GM12878 (cell line): ENCODE data around the gene COX17. TPM values are rescaled to one million over a fixed set of nuclear protein-coding genes. Genes with fewer than 3 reads are reported as not detected.

ENCODE experiments used
- ATAC-seq: fragments of 200-7000 bp; cut with Tn5 transposase; 3 replicates; pipeline ENCODE4 v1.9.1; 2020; ENCODE audit warnings: mild to moderate bottlenecking, moderate library complexity
- BruUV-seq: library from RNA; stranded (reverse); fragments of 400-500 nt; replicated peaks from 2 replicates; lab custom pipeline; 2021; lab: Mats Ljungman, UMichigan
- CTCF ChIA-PET: fragments of 300-600 bp; sonication (Branson Sonifier 250); formaldehyde crosslinking; extraction: SDS; loops from one replicate; lab custom pipeline; 2021; ENCODE audit warnings: inconsistent platforms; lab: Yijun Ruan, JAX
- POLR2A ChIA-PET: fragments of 350-600 bp; formaldehyde crosslinking; extraction: SDS; loops from one replicate; lab custom pipeline; 2021; ENCODE audit warnings: inconsistent platforms; lab: Charles Lee
- RAD21 ChIA-PET: fragments of 300-600 bp; sonication (Branson Sonifier 250); formaldehyde crosslinking; loops from one replicate; lab custom pipeline; 2023; ENCODE audit warnings: antibody characterized with exemption; ENCODE audit not compliant: unreplicated experiment; lab: Charles Lee
- SMC1A ChIA-PET: fragments of 300-600 bp; sonication (Branson Sonifier 250); formaldehyde crosslinking; loops from one replicate; lab custom pipeline; 2023; ENCODE audit not compliant: unreplicated experiment, uncharacterized antibody; lab: Charles Lee
- DNase-seq: peaks from one replicate; pipeline ENCODE4 v3.0.0-alpha.2; 2011; ENCODE audit warnings: low read depth, low spot score
- FAIRE-seq: peaks from 3 replicates; lab custom pipeline; 2011; peaks lifted over from hg19 to GRCh38; lab: Jason Lieb, UNC
- H2AFZ ChIP-seq: 2 replicates; pipeline ENCODE4 v1.6.0; 2011; ENCODE audit warnings: low read depth, low read length, control low read depth; ENCODE audit not compliant: control insufficient read depth
- H3K27ac ChIP-seq: 2 replicates; pipeline ENCODE4 v1.5.1; 2011; ENCODE audit warnings: control low read depth; ENCODE audit not compliant: control insufficient read depth, insufficient read depth
- H3K27me3 ChIP-seq, 2 experiments: replicated peaks in 1 of 2; 2 replicates each; pipeline versions ENCODE4 v1.6.0 to v1.6.1; 2011; ENCODE audit warnings: low read length in 1 of 2; ENCODE audit not compliant: control insufficient read depth in 2 of 2, insufficient read depth in 2 of 2
- H3K36me3 ChIP-seq, 2 experiments: 2 replicates each; pipeline ENCODE4 v1.5.1; 2011; ENCODE audit warnings: low read length in 1 of 2; ENCODE audit not compliant: control insufficient read depth in 2 of 2, insufficient read depth in 2 of 2
- H3K4me1 ChIP-seq: 2 replicates; pipeline ENCODE4 v1.6.1; 2011; ENCODE audit warnings: mild to moderate bottlenecking, low read length, moderate library complexity, mixed read lengths; ENCODE audit not compliant: control insufficient read depth, insufficient read depth
- H3K4me2 ChIP-seq: 2 replicates; pipeline ENCODE4 v1.6.0; 2011; ENCODE audit warnings: control low read depth; ENCODE audit not compliant: control insufficient read depth, insufficient read depth
- H3K4me3 ChIP-seq: fragments of 200-600 bp; sonication (generic); 2 replicates; pipeline ENCODE4 v1.5.1; 2016
- H3K79me2 ChIP-seq: 2 replicates; pipeline ENCODE4 v1.6.0; 2011; ENCODE audit warnings: low read length; ENCODE audit not compliant: control insufficient read depth, insufficient read depth
- H3K9ac ChIP-seq: 2 replicates; pipeline ENCODE4 v1.8.0; 2011; ENCODE audit warnings: low read length, control low read depth, mixed read lengths; ENCODE audit not compliant: control insufficient read depth, insufficient read depth
- H3K9me3 ChIP-seq: replicated peaks from 3 replicates; pipeline ENCODE4 v1.5.1; 2011; ENCODE audit warnings: mild to moderate bottlenecking, low read length; ENCODE audit not compliant: control insufficient read depth, insufficient read depth
- H4K20me1 ChIP-seq: 2 replicates; pipeline ENCODE4 v1.6.0; 2011; ENCODE audit not compliant: control insufficient read depth, insufficient read depth
- ATF7 ChIP-seq: fragments of 450-650 bp; IDR thresholded peaks from 2 replicates; pipeline ENCODE4 v1.6.1; 2016; ENCODE audit warnings: low read depth, mild to moderate bottlenecking
- BCL11A ChIP-seq: IDR thresholded peaks from 2 replicates; pipeline ENCODE4 v1.6.1; 2011; ENCODE audit warnings: low read depth, low read length
- EGR1 ChIP-seq, 2 experiments: IDR thresholded peaks; 1 replicate in 1 of 2; 2 replicates in 1 of 2; pipeline ENCODE4 v1.6.1; 2011 to 2012; ENCODE audit warnings: low read depth in 2 of 2, low read length in 2 of 2, borderline replicate concordance in 1 of 2, mild to moderate bottlenecking in 1 of 2, moderate library complexity in 1 of 2
- ETV6 ChIP-seq, 2 experiments: fragments of 450-650 bp in 1 of 2; IDR thresholded peaks in 1 of 2; conservative IDR thresholded peaks in 1 of 2; 2 replicates each; pipeline ENCODE4 v1.6.1; 2014; ENCODE audit warnings: antibody characterized with exemption in 1 of 2, borderline replicate concordance in 1 of 2, low read depth in 1 of 2, mild to moderate bottlenecking in 1 of 2, moderate library complexity in 1 of 2
- IRF4 ChIP-seq: IDR thresholded peaks from 2 replicates; pipeline ENCODE4 v1.6.1; 2011; ENCODE audit warnings: low read depth, low read length
- JUNB ChIP-seq: IDR thresholded peaks from 2 replicates; pipeline ENCODE4 v1.6.1; 2016; ENCODE audit warnings: antibody characterized with exemption, mild to moderate bottlenecking
- SP1 ChIP-seq: IDR thresholded peaks from one replicate; pipeline ENCODE4 v1.6.1; 2011; ENCODE audit warnings: low read depth, low read length
- SRF ChIP-seq, 2 experiments: IDR thresholded peaks; 2 replicates each; pipeline ENCODE4 v1.6.1; 2011; ENCODE audit warnings: low read depth in 2 of 2, low read length in 2 of 2, mild to moderate bottlenecking in 1 of 2, moderate library complexity in 1 of 2
- STAT1 ChIP-seq: fragments of 450-650 bp; conservative IDR thresholded peaks from 2 replicates; pipeline ENCODE4 v1.6.1; 2014; ENCODE audit warnings: antibody characterized with exemption, mild to moderate bottlenecking
- STAT3 ChIP-seq: IDR thresholded peaks from 2 replicates; pipeline ENCODE4 v1.6.1; 2011; ENCODE audit warnings: low read depth, low read length, improper control_type of control experiment
- ZNF217 ChIP-seq: fragments of 450-650 bp; IDR thresholded peaks from 2 replicates; pipeline ENCODE4 v1.6.1; 2017; ENCODE audit warnings: antibody characterized with exemption, mild to moderate bottlenecking
- ZNF274 ChIP-seq: IDR thresholded peaks from one replicate; pipeline ENCODE4 v1.8.0; 2011; ENCODE audit not compliant: insufficient read length, insufficient read depth
- ZNF384 ChIP-seq: IDR thresholded peaks from 2 replicates; pipeline ENCODE4 v1.6.1; 2012; ENCODE audit warnings: low read depth, mild to moderate bottlenecking, low read length, improper control_type of control experiment, borderline replicate concordance
- ZNF687 ChIP-seq: fragments of 450-650 bp; IDR thresholded peaks from 2 replicates; pipeline ENCODE4 v1.6.1; 2017; ENCODE audit warnings: mild to moderate bottlenecking, moderate library complexity
- WGBS: methylation state at CpG from one replicate; pipeline ENCODE4 v1.1.6; 2016; ENCODE audit warnings: low lambda C conversion rate; ENCODE audit not compliant: insufficient replicate concordance, insufficient coverage; ENCODE audit errors: missing lambda C conversion rate; 5-methylcytosine and 5-hydroxymethylcytosine counted together
- in situ Hi-C: fragments of 300-500 bp; cut with MboI; formaldehyde crosslinking; loops from 9 replicates; pipeline ENCODE4 v1.14.3; 2018; ENCODE audit warnings: mixed read lengths
- intact Hi-C: fragments of 100-400 bp; cut with micrococcal nuclease; formaldehyde crosslinking; loops from one replicate; pipeline ENCODE4 v1.14.2; 2022; ENCODE audit not compliant: unreplicated experiment
- polyA plus RNA-seq, 11 experiments: library from polyadenylated mRNA; depleted of rRNA in 4 of 11; unstranded in 6 of 11; stranded (reverse) in 5 of 11; fragments of >200 nt; fragmentation: Nextera tagmentation in 4 of 11; fragmentation: Illumina TruSeq in 1 of 11; extraction: Ambion mirVana in 4 of 11; extraction: Trizol in 1 of 11; gene quantifications; 1 replicate in 1 of 11; 2 replicates in 10 of 11; pipeline versions ENCODE4 v1.2.1 to v1.2.3, GENCODE V29; 2011 to 2016; ENCODE audit warnings: inconsistent platforms in 2 of 11, missing spikeins in 2 of 11, low read depth in 1 of 11
- total RNA-seq, 4 experiments: library from RNA; depleted of rRNA in 3 of 4; stranded (reverse); fragments of >200 nt in 3 of 4; fragmentation: Illumina TruSeq in 1 of 4; extraction: Trizol in 1 of 4; gene quantifications; 2 replicates each; pipeline versions ENCODE4 v1.2.1 to v1.2.3, GENCODE V29; 2013 to 2021
- TF ChIP-seq, protein P1 (sequence below): IDR thresholded peaks from 2 replicates; pipeline ENCODE4 v1.6.1; 2011; ENCODE audit warnings: borderline replicate concordance, low read depth, mild to moderate bottlenecking, moderate library complexity, mixed read lengths, low read length; ENCODE audit not compliant: insufficient read depth; ENCODE audit errors: extremely low read length
- TF ChIP-seq, protein P2 (sequence below): IDR thresholded peaks from 2 replicates; pipeline ENCODE4 v1.6.1; 2011; ENCODE audit warnings: low read depth, low read length, improper control_type of control experiment, borderline replicate concordance

COX17 gene
- total and polyA plus RNA-seq, 10 of the 15 experiments (the other 5 are each of a cell fraction or from before 2014, with no cell fraction given), result 111 to 717 (median 243) TPM

DNA sequence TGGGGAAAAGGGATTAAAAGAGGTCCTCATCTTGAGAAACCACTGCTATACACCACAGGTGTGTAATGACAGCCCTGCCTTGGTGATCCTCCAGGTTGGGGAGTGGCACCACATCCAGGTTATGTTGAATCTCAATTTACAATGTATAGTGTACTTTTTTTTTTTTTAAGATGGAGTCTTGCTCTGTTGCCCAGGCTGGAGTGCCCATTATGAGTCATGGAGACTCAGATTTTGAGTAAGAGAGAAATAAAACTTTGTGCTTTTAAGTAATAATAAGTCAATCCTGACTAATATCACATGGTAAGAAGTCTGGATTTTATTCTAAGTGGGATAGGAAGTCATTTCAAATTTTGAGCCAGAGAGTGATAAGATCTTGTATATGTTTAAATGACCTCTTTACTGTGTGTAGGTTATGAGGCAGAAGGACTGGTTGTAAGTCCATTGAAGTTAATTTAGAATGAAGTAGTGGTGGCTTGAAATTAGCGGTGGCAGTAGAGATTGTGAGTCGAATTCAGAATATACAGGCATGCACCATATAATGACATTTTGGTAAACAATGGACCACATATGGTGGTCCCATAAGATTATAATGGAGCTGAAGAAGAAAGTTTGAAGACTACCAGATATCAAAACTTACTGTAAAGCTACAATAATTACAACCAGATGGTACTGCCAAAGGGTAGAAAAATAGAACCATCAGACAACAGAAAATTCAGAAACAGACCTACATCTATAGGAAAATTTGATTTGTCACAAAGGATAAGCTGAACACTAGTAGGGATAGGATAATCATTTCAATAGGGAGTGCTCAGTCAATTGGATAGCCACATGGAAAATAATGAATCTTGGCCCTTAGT is 37.5 kb downstream of the COX17 start:
- Histone ChIP-seq H4K20me1 (no peaks in the 10 kb centered on the region), H3K27ac (peak overlapping the region; percentile 96), H3K4me1 (peaks cover 37% of the 10 kb centered on the region), H3K4me2 (peak overlapping the region; percentile 65), H3K27me3 (no peaks in the 10 kb centered on the region), H3K9me3 (no peaks in the 10 kb centered on the region; the same call in 2 of the 3 replicates), H3K4me3 (no peak overlapping the region), H3K9ac (peak overlapping the region; percentile 75), H2AFZ (no peak overlapping the region), H3K79me2 (no peaks in the 10 kb centered on the region), H3K36me3 (peaks cover 0 to 2% of the 10 kb centered on the region in 2 experiments; a peak in 2 of 4 replicates)
- 78% methylated on average over 2 of the region's 2 CpGs for WGBS
- no peak for FAIRE-seq
- BruUV-seq, result TSS peak; percentile 96
- intact Hi-C loops (loop anchor here (1.0 to 2.0 kb wide), 4 partner anchors 19 to 80 kb away; partner anchors contain the start of genes CD80 and COX17), in situ Hi-C loops (no loop called here)
- ChIA-PET SMC1A (interaction anchor here (0.7 to 2.0 kb wide), 9 partner anchors 9 to 54 kb away, joined by 3 to 12 read pairs (median 5); no protein-coding TSS in a partner anchor), CTCF (interaction anchor here (0.8 to 1.2 kb wide), 4 partner anchors 23 to 41 kb away, joined by 3 to 4 read pairs (median 3); no protein-coding TSS in a partner anchor), POLR2A (interaction anchor here (0.6 to 1.1 kb wide), 3 partner anchors 24 to 44 kb away, joined by 3 to 4 read pairs (median 3); partner anchors contain the start of gene COX17), RAD21 (interaction anchor here (0.8 to 1.6 kb wide), 5 partner anchors 24 to 81 kb away, joined by 4 to 6 read pairs (median 4); partner anchors contain the start of gene CD80)
- ATAC-seq, result peak; percentile 38
- no peak for DNase-seq
- TF ChIP-seq ZNF687 (no peak), ZNF217 (no peak), ZNF384 (peak; percentile 41), SRF (IDR thresholded peaks at IDR 0.05; ENCODE audit: low read depth in 2 of 2, low read length in 2 of 2) (peak in 1 of 2 experiments; percentile 73; a peak in 1 of 4 replicates), SP1 (no peak), JUNB (peak; percentile 100), EGR1 (IDR thresholded peaks at IDR 0.05; ENCODE audit: borderline replicate concordance in 1 of 2, low read depth in 2 of 2, low read length in 2 of 2) (no peak), ETV6 (conservative IDR thresholded peaks at IDR 0.05 in 1 of 2, IDR thresholded peaks at IDR 0.05 in 1 of 2; ENCODE audit: borderline replicate concordance in 1 of 2, low read depth in 1 of 2) (peak in 1 of 2 experiments; percentile 63; a peak in 1 of 4 replicates), STAT3 (no peak), BCL11A (peak; percentile 65; the same call in 1 of the 2 replicates), ATF7 (no peak), IRF4 (peak; percentile 86; the same call in 1 of the 2 replicates), STAT1 (no peak), ZNF274 (no peak)
- TF ChIP-seq, protein P1, sequence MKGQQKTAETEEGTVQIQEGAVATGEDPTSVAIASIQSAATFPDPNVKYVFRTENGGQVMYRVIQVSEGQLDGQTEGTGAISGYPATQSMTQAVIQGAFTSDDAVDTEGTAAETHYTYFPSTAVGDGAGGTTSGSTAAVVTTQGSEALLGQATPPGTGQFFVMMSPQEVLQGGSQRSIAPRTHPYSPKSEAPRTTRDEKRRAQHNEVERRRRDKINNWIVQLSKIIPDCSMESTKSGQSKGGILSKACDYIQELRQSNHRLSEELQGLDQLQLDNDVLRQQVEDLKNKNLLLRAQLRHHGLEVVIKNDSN, result no peak
- TF ChIP-seq, protein P2, sequence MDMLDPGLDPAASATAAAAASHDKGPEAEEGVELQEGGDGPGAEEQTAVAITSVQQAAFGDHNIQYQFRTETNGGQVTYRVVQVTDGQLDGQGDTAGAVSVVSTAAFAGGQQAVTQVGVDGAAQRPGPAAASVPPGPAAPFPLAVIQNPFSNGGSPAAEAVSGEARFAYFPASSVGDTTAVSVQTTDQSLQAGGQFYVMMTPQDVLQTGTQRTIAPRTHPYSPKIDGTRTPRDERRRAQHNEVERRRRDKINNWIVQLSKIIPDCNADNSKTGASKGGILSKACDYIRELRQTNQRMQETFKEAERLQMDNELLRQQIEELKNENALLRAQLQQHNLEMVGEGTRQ, result no peak
